Aorta (tissue), 5 donors: ENCODE measurements around the gene ATOX1. TPM values are rescaled to one million over a fixed set of nuclear protein-coding genes. Genes with fewer than 3 reads are reported as not detected.

Experiments used
- ATAC-seq: fragments of 200-7000 bp; cut with Tn5 transposase; one replicate; pipeline ENCODE4 v1.9.1; 2022; ENCODE audit warnings: moderate library complexity; ENCODE audit not compliant: low FRiP score
- DNase-seq, 2 donors: peaks; one replicate each; pipeline ENCODE4 v3.0.0-alpha.2; 2020
- H3K27ac ChIP-seq, 2 donors: one replicate each; pipeline ENCODE4 v1.5.1; 2013; ENCODE audit warnings: low read length in 2 of 2, mild to moderate bottlenecking in 2 of 2, moderate library complexity in 2 of 2, control low read depth in 1 of 2, inconsistent platforms in 1 of 2, low read depth in 1 of 2
- H3K27me3 ChIP-seq, 2 donors: one replicate each; pipeline ENCODE4 v1.6.1; 2013; ENCODE audit warnings: control low read depth in 1 of 2, low read length in 1 of 2, mild to moderate bottlenecking in 1 of 2, moderate library complexity in 1 of 2; ENCODE audit not compliant: insufficient read depth in 2 of 2, control insufficient read depth in 1 of 2
- H3K36me3 ChIP-seq, 2 donors: one replicate each; pipeline ENCODE4 v1.6.1; 2013; ENCODE audit warnings: control low read depth in 1 of 2, low read length in 1 of 2, mild to moderate bottlenecking in 1 of 2; ENCODE audit not compliant: insufficient read depth in 2 of 2, control insufficient read depth in 1 of 2
- H3K4me1 ChIP-seq, 2 donors: one replicate each; pipeline ENCODE4 v1.6.1; 2013; ENCODE audit warnings: low read length in 2 of 2, control low read depth in 1 of 2, mild to moderate bottlenecking in 1 of 2, moderate library complexity in 1 of 2; ENCODE audit not compliant: insufficient read depth in 2 of 2, control insufficient read depth in 1 of 2
- H3K4me3 ChIP-seq, 2 donors: one replicate each; pipeline ENCODE4 v1.5.1; 2013; ENCODE audit warnings: low read length in 2 of 2, control low read depth in 1 of 2, mild to moderate bottlenecking in 1 of 2
- H3K9me3 ChIP-seq: one replicate; pipeline ENCODE4 v1.6.1; 2013; ENCODE audit warnings: mild to moderate bottlenecking, low read length; ENCODE audit not compliant: control insufficient read depth
- WGBS, 2 donors: extraction: QIAGEN DNeasy Blood & Tissue Kit; methylation state at CpG; one replicate each; pipeline ENCODE4 v1.1.7; 2013; 5-methylcytosine and 5-hydroxymethylcytosine counted together
- intact Hi-C, 2 donors: fragments of 100-400 bp; cut with DNase I; formaldehyde crosslinking; loops; one replicate each; pipeline versions ENCODE4 v1.14.2 to v1.15.0; 2022
- polyA plus RNA-seq, 2 donors: library from polyadenylated mRNA; stranded (reverse); fragments of 200-250 nt; gene quantifications; one replicate each; pipeline ENCODE4 v1.2.3, GENCODE V29; 2013
- total RNA-seq, 2 donors: library from RNA; stranded (reverse); fragmentation: NEBNext Ultra II Directional; extraction: Animal tissue kit (Norgen Biotek cat#: 25700); gene quantifications; one replicate each; pipeline ENCODE4 v1.2.1, GENCODE V29; 2021
- donor health status: healthy with polysubstance abuse.
- donor health status: Bipolar disorder and iron deficiency.
- donor health status: DM: no; HTN: no; CAD: no.
- donor health status: DM: no; HTN: no; CAD: no.
- donor health status: DM: yes; HTN: yes; CAD: no.

ATOX1 gene
- total and polyA plus RNA-seq, 4 donors: 61.7 to 210 (median 117) TPM

GRCh38 chr5:151694035-151694485, 64.4 kb downstream of the ATOX1 start:
- no peak overlapping the region for H3K27ac ChIP-seq
- DNase-seq (no peak), ATAC-seq (no peak)
- 74 to 83% methylated on average over 3 of the region's 3 CpGs for WGBS, 2 donors
- intact Hi-C loops: no loop called here
- H3K4me3 ChIP-seq: no peak overlapping the region
- no peaks in the 10 kb centered on the region for H3K9me3 ChIP-seq
- H3K27me3 ChIP-seq: no peaks in the 10 kb centered on the region
- H3K36me3 ChIP-seq: no peaks in the 10 kb centered on the region
- H3K4me1 ChIP-seq: peaks cover 0 to 3% of the 10 kb centered on the region in 2 donors

Other genes starting within 250 kb of the ATOX1 start
- gene FAT2, start 167.3 kb downstream of the ATOX1 start, total RNA-seq: under 1 TPM in 1 of 2 donors, not detected in 1; 0.15 TPM
- not detected for gene FAT2, start 167.3 kb downstream of the ATOX1 start, polyA plus RNA-seq
- 1,000 to 10,000 TPM; 2,087 to 2,608 TPM for gene SPARC, start 71.7 kb downstream of the ATOX1 start, total RNA-seq
- gene SPARC, start 71.7 kb downstream of the ATOX1 start, polyA plus RNA-seq: 1,000 to 10,000 TPM; 1,151 to 1,861 TPM
- 100 to 1,000 TPM; 120 to 140 TPM for gene G3BP1, start 13.3 kb upstream of the ATOX1 start, total RNA-seq
- 10 to 100 TPM; 18.7 to 19.0 TPM for gene G3BP1, start 13.3 kb upstream of the ATOX1 start, polyA plus RNA-seq
- gene GLRA1, start 166.2 kb upstream of the ATOX1 start, total RNA-seq: not detected
- not detected for gene GLRA1, start 166.2 kb upstream of the ATOX1 start, polyA plus RNA-seq